H1 (cell line): Measurements from ENCODE around the gene EDA. TPM values are rescaled to one million over a fixed set of nuclear protein-coding genes. Genes with fewer than 3 reads are reported as not detected.
A peak's percentile ranks its signal among the peaks of the same experiment; 100 is the strongest.

Source experiments
- CTCF ChIA-PET: fragments of 300-600 bp; sonication (Branson Sonifier 250); formaldehyde crosslinking; loops from one replicate; lab custom pipeline; 2021; ENCODE audit not compliant: partially characterized antibody; lab: Charles Lee
- POLR2A ChIA-PET: fragments of 300-600 bp; sonication (Branson Sonifier 250); formaldehyde crosslinking; loops from one replicate; lab custom pipeline; 2021; ENCODE audit warnings: inconsistent platforms; ENCODE audit not compliant: partially characterized antibody; lab: Charles Lee
- DNase-seq, 2 experiments: peaks; one replicate each; pipeline versions ENCODE4 v3.0.0 to v3.0.0-alpha.2; 2010 to 2022; ENCODE audit warnings: low spot score in 2 of 2, low read depth in 1 of 2, mixed read lengths in 1 of 2
- FAIRE-seq: peaks from 2 replicates; lab custom pipeline; 2011; peaks lifted over from hg19 to GRCh38; lab: Jason Lieb, UNC
- H2AFZ ChIP-seq: 2 replicates; pipeline ENCODE4 v1.8.1; 2012; ENCODE audit warnings: low read length, inconsistent platforms
- H2AK5ac ChIP-seq: 2 replicates; pipeline ENCODE4 v1.6.1; 2013; ENCODE audit warnings: low read depth, low read length
- H2BK120ac ChIP-seq: replicated peaks from 2 replicates; pipeline ENCODE3; 2013; ENCODE audit warnings: low read depth, low read length, inconsistent platforms
- H2BK12ac ChIP-seq: 2 replicates; pipeline ENCODE4 v1.6.1; 2013; ENCODE audit warnings: low read depth, low read length
- H2BK15ac ChIP-seq: 2 replicates; pipeline ENCODE4 v1.6.1; 2013; ENCODE audit warnings: low read length
- H2BK20ac ChIP-seq: 2 replicates; pipeline ENCODE4 v1.6.1; 2013; ENCODE audit warnings: low read length
- H2BK5ac ChIP-seq: 2 replicates; pipeline ENCODE4 v1.6.1; 2013; ENCODE audit warnings: low read depth, low read length
- H3K14ac ChIP-seq: 2 replicates; pipeline ENCODE4 v1.6.1; 2013; ENCODE audit warnings: inconsistent platforms; ENCODE audit not compliant: insufficient read length
- H3K18ac ChIP-seq: 2 replicates; pipeline ENCODE4 v1.6.1; 2013; ENCODE audit warnings: low read length; ENCODE audit errors: extremely low read depth
- H3K23ac ChIP-seq: 2 replicates; pipeline ENCODE4 v1.6.1; 2013; ENCODE audit warnings: inconsistent platforms; ENCODE audit not compliant: insufficient read length
- H3K23me2 ChIP-seq: 2 replicates; pipeline ENCODE4 v1.6.1; 2013; ENCODE audit warnings: low read depth, low read length
- H3K27ac ChIP-seq: 2 replicates; pipeline ENCODE4 v1.6.1; 2011; ENCODE audit warnings: low read depth, low read length, inconsistent platforms
- H3K27me3 ChIP-seq, 4 experiments: replicated peaks in 1 of 4; 1 replicate in 1 of 4; 2 replicates in 3 of 4; pipeline versions ENCODE4 v1.6.1 to v1.8.1; 2011 to 2013; ENCODE audit warnings: low read length in 3 of 4, mild to moderate bottlenecking in 3 of 4, inconsistent platforms in 2 of 4, mixed read lengths in 2 of 4, moderate library complexity in 1 of 4; ENCODE audit not compliant: control insufficient read depth in 3 of 4, insufficient read depth in 3 of 4; ENCODE audit errors: extremely low read depth in 1 of 4
- H3K36me3 ChIP-seq, 4 experiments: 2 replicates each; pipeline versions ENCODE4 v1.6.1 to v1.8.1; 2011 to 2013; ENCODE audit warnings: mild to moderate bottlenecking in 4 of 4, low read length in 3 of 4, moderate library complexity in 2 of 4, control low read depth in 1 of 4, inconsistent platforms in 1 of 4; ENCODE audit not compliant: insufficient read depth in 4 of 4, control insufficient read depth in 2 of 4
- H3K4ac ChIP-seq: replicated peaks from 2 replicates; pipeline ENCODE3; 2013; ENCODE audit warnings: low read length, low read depth, mixed read lengths, inconsistent platforms; ENCODE audit not compliant: insufficient read length
- H3K4me1 ChIP-seq, 4 experiments: replicated peaks in 1 of 4; 1 replicate in 1 of 4; 2 replicates in 3 of 4; pipeline versions ENCODE4 v1.6.1 to v1.8.1; 2011 to 2013; ENCODE audit warnings: low read length in 3 of 4, inconsistent platforms in 2 of 4, mixed read lengths in 1 of 4; ENCODE audit not compliant: insufficient read depth in 4 of 4, control insufficient read depth in 3 of 4
- H3K4me2 ChIP-seq, 2 experiments: 2 replicates each; pipeline versions ENCODE4 v1.6.1 to v1.8.1; 2011 to 2013; ENCODE audit warnings: low read depth in 2 of 2, low read length in 2 of 2, control low read depth in 1 of 2, inconsistent platforms in 1 of 2, mild to moderate bottlenecking in 1 of 2; ENCODE audit not compliant: insufficient read depth in 1 of 2
- H3K4me3 ChIP-seq, 4 experiments: fragments of 200-600, 300-600 bp in 1 of 4; sonication (generic), shearing (Covaris generic), sonication (Bioruptor Twin) in 1 of 4; 2 replicates each; pipeline versions ENCODE4 v1.5.1 to v1.8.1; 2011 to 2016; ENCODE audit warnings: low read length in 4 of 4, low read depth in 3 of 4, control low read depth in 2 of 4, inconsistent platforms in 2 of 4, mild to moderate bottlenecking in 2 of 4, mixed read lengths in 1 of 4, moderate library complexity in 1 of 4; ENCODE audit not compliant: insufficient read depth in 2 of 4; ENCODE audit errors: extremely low read depth in 1 of 4
- H3K56ac ChIP-seq: replicated peaks from 2 replicates; pipeline ENCODE3; 2013; ENCODE audit warnings: low read depth, mild to moderate bottlenecking, mixed read lengths, low read length, inconsistent platforms; ENCODE audit not compliant: insufficient read length
- H3K79me1 ChIP-seq: 2 replicates; pipeline ENCODE4 v1.6.1; 2013; ENCODE audit warnings: low read depth, low read length, control low read depth
- H3K79me2 ChIP-seq, 2 experiments: 2 replicates each; pipeline versions ENCODE4 v1.6.1 to v1.8.1; 2012 to 2013; ENCODE audit warnings: low read length in 2 of 2, mild to moderate bottlenecking in 2 of 2, inconsistent platforms in 1 of 2; ENCODE audit not compliant: insufficient read depth in 2 of 2, control insufficient read depth in 1 of 2
- H3K9ac ChIP-seq, 4 experiments: replicated peaks in 1 of 4; 1 replicate in 1 of 4; 2 replicates in 3 of 4; pipeline versions ENCODE4 v1.6.1 to v1.8.1; 2011 to 2013; ENCODE audit warnings: low read depth in 3 of 4, low read length in 3 of 4, control low read depth in 2 of 4, mild to moderate bottlenecking in 2 of 4, moderate library complexity in 2 of 4, inconsistent platforms in 1 of 4; ENCODE audit errors: extremely low read depth in 1 of 4
- H3K9me3 ChIP-seq, 2 experiments: 2 replicates each; pipeline versions ENCODE4 v1.6.1 to v1.8.1; 2012 to 2013; ENCODE audit warnings: mild to moderate bottlenecking in 2 of 2, moderate library complexity in 2 of 2, control low read depth in 1 of 2, inconsistent platforms in 1 of 2, low read depth in 1 of 2, low read length in 1 of 2, mixed read lengths in 1 of 2; ENCODE audit not compliant: insufficient read depth in 2 of 2
- H4K20me1 ChIP-seq, 2 experiments: replicated peaks in 1 of 2; 2 replicates each; pipeline versions ENCODE3 to v1.8.1; 2011 to 2013; ENCODE audit warnings: inconsistent platforms in 2 of 2, low read length in 2 of 2, mild to moderate bottlenecking in 1 of 2; ENCODE audit not compliant: insufficient read depth in 2 of 2, control insufficient read depth in 1 of 2
- H4K5ac ChIP-seq: 2 replicates; pipeline ENCODE4 v1.6.1; 2013; ENCODE audit warnings: low read length, low read depth, mixed read lengths, inconsistent platforms; ENCODE audit not compliant: insufficient read length
- H4K8ac ChIP-seq: 2 replicates; pipeline ENCODE4 v1.8.0; 2013; ENCODE audit warnings: mild to moderate bottlenecking, moderate library complexity, low read length, inconsistent platforms; ENCODE audit not compliant: insufficient read depth; ENCODE audit errors: extremely low read depth
- H4K91ac ChIP-seq: replicated peaks from 2 replicates; pipeline ENCODE3; 2013; ENCODE audit warnings: low read length, mixed read lengths, inconsistent platforms; ENCODE audit not compliant: insufficient read length
- ATF3 ChIP-seq: IDR thresholded peaks from 2 replicates; pipeline ENCODE4 v1.6.1; 2011; ENCODE audit warnings: low read depth, mild to moderate bottlenecking, low read length; ENCODE audit not compliant: insufficient read depth
- TEAD4 ChIP-seq: IDR thresholded peaks from 2 replicates; pipeline ENCODE4 v1.6.1; 2012; ENCODE audit warnings: low read depth, low read length, inconsistent platforms, mixed read lengths
- polyA plus RNA-seq, 7 experiments: library from polyadenylated mRNA; depleted of rRNA in 3 of 7; stranded (reverse) in 5 of 7; unstranded in 2 of 7; fragments of >200 nt in 5 of 7; fragments of 200-250 nt in 2 of 7; gene quantifications; 1 replicate in 5 of 7; 2 replicates in 1 of 7; 4 replicates in 1 of 7; pipeline versions ENCODE4 v1.2.1 to v1.2.3, GENCODE V29; 2011 to 2013; ENCODE audit warnings: missing spikeins in 2 of 7, mixed read lengths in 2 of 7
- total RNA-seq: library from RNA; stranded (reverse); fragmentation: NEBNext Ultra II Directional; extraction: Animal tissue kit (Norgen Biotek cat#: 25700); gene quantifications from 2 replicates; pipeline ENCODE4 v1.2.1, GENCODE V29; 2021

Gene EDA
- total and polyA plus RNA-seq, 2 of the 8 experiments (the other 6 are each of a cell fraction or from before 2014, with no cell fraction given): 7.5 to 10.5 TPM

GRCh38 chrX:69959712-69960111, 343.8 kb downstream of the EDA start:
- peak; percentile 74 for FAIRE-seq
- no peak for DNase-seq

More at GRCh38 chrX:69959712-69960111, 343.8 kb downstream of the EDA start:
- CTCF ChIA-PET: no interaction called here
- H2BK15ac ChIP-seq: no peak overlapping the region
- H3K27ac ChIP-seq: no peak overlapping the region
- H4K91ac ChIP-seq: no peak overlapping the region
- H3K18ac ChIP-seq: no peak overlapping the region
- H3K23me2 ChIP-seq: no peaks in the 10 kb centered on the region
- H3K4me2 ChIP-seq: no peak overlapping the region
- no peak overlapping the region for H2BK12ac ChIP-seq
- no peak overlapping the region for H2AFZ ChIP-seq
- 0 out of 2 replicates have a peak, but pooled peaks have one; percentile 24 for TF ChIP-seq TEAD4
- TF ChIP-seq ATF3: no peak
- TF ChIP-seq, all 59 proteins: peak for 1
- Histone ChIP-seq H3K9me3 (no peaks in the 10 kb centered on the region), H3K4ac (no peak overlapping the region), H3K79me2 (no peaks in the 10 kb centered on the region), H3K27me3 (no peaks in the 10 kb centered on the region), H3K4me3 (no peak overlapping the region), H3K9ac (no peak overlapping the region), H4K8ac (no peak overlapping the region), H2BK120ac (no peak overlapping the region), H4K5ac (no peak overlapping the region), H3K14ac (no peak overlapping the region), H4K20me1 (no peaks in the 10 kb centered on the region), H3K56ac (no peak overlapping the region), H3K36me3 (no peaks in the 10 kb centered on the region), H2AK5ac (no peak overlapping the region), H3K79me1 (no peaks in the 10 kb centered on the region), H2BK5ac (no peak overlapping the region), H2BK20ac (no peak overlapping the region), H3K23ac (no peak overlapping the region), H3K4me1 (no peaks in the 10 kb centered on the region)
- POLR2A ChIA-PET: no interaction called here
